ENCODE measurements around the gene XPNPEP3. TPM values are rescaled to one million over a fixed set of nuclear protein-coding genes. Genes with fewer than 3 reads are reported as not detected.
A peak's percentile ranks its signal among the peaks of the same experiment; 100 is the strongest.

Gene XPNPEP3
- total RNA-seq, 4 donors from 2014 or later: 10.1 to 19.1 (median 12.2) TPM

DNA sequence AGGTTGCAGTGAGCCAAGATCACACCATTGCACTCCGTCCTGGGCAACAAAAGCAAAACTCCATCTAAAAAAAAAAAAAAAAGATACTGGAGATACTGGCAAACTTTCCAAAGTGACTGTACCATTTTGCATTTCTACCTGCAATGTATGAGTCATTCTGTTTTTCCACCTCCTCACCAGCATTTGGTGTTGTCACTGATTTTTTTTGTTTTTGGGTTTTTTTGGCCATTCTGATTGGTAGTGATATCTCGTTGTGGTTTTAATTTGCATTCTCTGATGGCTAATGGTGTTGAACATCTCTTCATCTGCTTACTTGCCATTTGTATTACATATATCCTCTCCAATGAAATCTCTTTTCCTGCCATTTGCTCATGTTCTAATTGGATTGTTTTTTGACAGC lies 82.3 kb downstream of the XPNPEP3 start:
- DNase-seq (ENCODE audit: low spot score) (no peak), ATAC-seq (ENCODE audit: low FRiP score) (no peak)
- TF ChIP-seq CTCF (IDR thresholded peaks at IDR 0.05): no peak

DNA sequence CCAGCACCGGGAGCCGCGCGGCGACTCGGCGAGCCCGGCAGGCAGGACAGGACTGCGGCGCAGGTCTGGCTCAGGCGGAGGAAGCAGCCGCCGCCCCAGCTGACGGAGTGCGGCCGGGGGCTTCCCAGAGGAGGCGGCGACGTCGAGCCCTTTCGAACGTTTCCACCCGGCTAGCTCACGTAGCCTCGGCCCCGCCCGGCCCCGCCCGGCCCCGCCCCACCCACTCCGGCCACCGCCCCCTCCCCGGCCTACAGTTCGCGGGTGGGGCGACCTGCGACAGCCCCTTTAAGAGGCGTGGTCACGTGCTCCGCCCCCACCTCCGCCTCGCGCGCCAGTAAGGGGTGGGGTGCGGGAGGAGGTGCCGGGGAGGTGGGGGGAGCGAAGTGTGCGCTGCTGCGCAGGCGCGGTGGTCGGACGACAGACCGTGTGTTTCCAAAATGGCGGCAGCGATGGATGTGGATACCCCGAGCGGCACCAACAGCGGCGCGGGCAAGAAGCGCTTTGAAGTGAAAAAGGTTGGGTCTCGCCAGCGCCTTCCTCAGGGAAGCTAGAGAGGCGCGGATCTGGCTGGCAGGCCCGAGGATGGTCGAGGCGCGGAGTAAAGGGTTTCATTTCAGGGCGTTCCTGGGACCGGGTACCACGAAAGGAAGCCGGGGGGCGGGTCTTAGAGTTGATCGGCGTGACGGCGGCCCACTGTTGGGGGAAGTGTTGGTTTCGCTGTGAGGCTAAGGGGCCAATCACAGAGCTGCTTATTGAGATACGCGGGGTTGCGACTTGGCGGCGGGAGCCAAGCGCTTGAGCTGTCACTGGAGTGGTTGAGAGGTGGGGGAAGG lies 94.2 kb downstream of the XPNPEP3 start, which contains the start of gene RBX1:
Gene RBX1 (plus strand): TSS at position 417 of the 833 bp plus-strand sequence. CDS start 21 bp downstream, at position 438.
- DNase-seq (ENCODE audit: low spot score) (peak; percentile 97), ATAC-seq (ENCODE audit: low FRiP score) (peak; percentile 97)
- TF ChIP-seq CTCF (IDR thresholded peaks at IDR 0.05): no peak

- no peak for TF ChIP-seq CTCF (IDR thresholded peaks at IDR 0.05)
- ATAC-seq (ENCODE audit: low FRiP score) (no peak), DNase-seq (ENCODE audit: low spot score) (no peak)
These were observed 95.1 kb downstream of the XPNPEP3 start for GRCh38 chr22:40951795-40952605.

DNA sequence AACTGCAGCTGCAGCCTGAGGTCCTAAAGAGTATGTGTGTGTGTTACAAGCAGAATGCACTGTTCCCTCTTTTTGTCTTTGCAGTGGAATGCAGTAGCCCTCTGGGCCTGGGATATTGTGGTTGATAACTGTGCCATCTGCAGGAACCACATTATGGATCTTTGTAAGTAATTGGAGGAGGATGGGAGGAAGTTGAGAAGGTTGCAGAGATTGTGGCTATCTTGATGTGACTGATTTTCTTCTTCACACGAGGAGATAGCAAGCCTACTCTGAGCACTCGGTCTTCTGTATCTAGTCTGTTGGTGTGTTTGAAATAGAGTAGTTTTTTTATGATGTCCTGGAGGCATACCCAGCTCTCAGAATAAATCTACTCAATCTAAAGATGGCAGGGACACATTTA lies 96.5 kb downstream of the XPNPEP3 start:
- ATAC-seq (ENCODE audit: low FRiP score): no peak
- no peak for TF ChIP-seq CTCF (IDR thresholded peaks at IDR 0.05)
- no peak for DNase-seq (ENCODE audit: low spot score)

- no peak for TF ChIP-seq CTCF (IDR thresholded peaks at IDR 0.05)
- no peak for DNase-seq (ENCODE audit: low spot score)
- no peak for ATAC-seq (ENCODE audit: low FRiP score)
These were observed 97.2 kb downstream of the XPNPEP3 start for GRCh38 chr22:40954113-40954512.

DNA sequence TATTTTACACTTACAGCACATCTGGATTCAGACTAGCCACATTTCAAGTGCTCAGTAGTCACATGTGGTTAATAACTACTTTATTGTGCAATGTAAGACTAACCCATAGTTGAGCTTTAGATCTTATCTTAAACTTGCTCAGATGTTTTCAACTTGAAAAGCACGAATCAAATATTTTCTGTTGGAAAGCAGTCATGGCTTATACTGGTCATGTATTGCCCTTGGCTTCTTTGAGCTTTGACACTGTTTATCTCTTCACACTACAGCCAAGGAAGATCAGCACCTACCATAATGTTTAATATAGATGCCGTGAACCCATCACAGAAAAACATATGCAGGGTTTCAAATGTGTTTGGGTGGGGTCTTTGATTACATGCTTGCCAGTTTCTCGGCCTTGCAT lies 98.6 kb downstream of the XPNPEP3 start:
- TF ChIP-seq CTCF (IDR thresholded peaks at IDR 0.05): no peak
- ATAC-seq (ENCODE audit: low FRiP score): no peak
- no peak for DNase-seq (ENCODE audit: low spot score)
